Fibroblast of lung (primary cell): ENCODE results near the gene CAST.

Experiments used
- CTCF ChIP-seq, 2 donors: IDR thresholded peaks in 1 of 2; conservative IDR thresholded peaks in 1 of 2; 1 replicate in 1 of 2; 2 replicates in 1 of 2; pipeline ENCODE4 v1.5.1; 2011 to 2012; ENCODE audit warnings: low read length in 2 of 2, control low read depth in 1 of 2, inconsistent platforms in 1 of 2, low read depth in 1 of 2, mild to moderate bottlenecking in 1 of 2
- EZH2 ChIP-seq: IDR thresholded peaks from 2 replicates; pipeline ENCODE4 v1.5.1; 2012; ENCODE audit warnings: low read length, control low read depth, mild to moderate bottlenecking; ENCODE audit errors: missing control alignments

- TF ChIP-seq CTCF (conservative IDR thresholded peaks at IDR 0.05 in 1 of 2, IDR thresholded peaks at IDR 0.05 in 1 of 2; ENCODE audit: low read depth in 1 of 2, low read length in 2 of 2): no peak
- TF ChIP-seq EZH2: no peak
These were observed 161.8 kb downstream of the CAST start for GRCh38 chr5:96823900-96824380.
